Lower leg skin (tissue), 3 donors: ENCODE measurements around the gene CALD1.

Experiments
- CTCF ChIP-seq, 3 donors: fragments of 450-650 bp; IDR thresholded peaks; one replicate each; pipeline ENCODE4 v1.5.1; 2016; ENCODE audit warnings: antibody characterized with exemption in 3 of 3, mild to moderate bottlenecking in 3 of 3, moderate library complexity in 2 of 3
- POLR2A ChIP-seq, 2 donors: fragments of 450-650 bp; IDR thresholded peaks; one replicate each; pipeline ENCODE4 v1.6.1; 2016 to 2017; ENCODE audit warnings: antibody characterized with exemption in 2 of 2, mild to moderate bottlenecking in 1 of 2, moderate library complexity in 1 of 2

GRCh38 chr7:134802762-134803161 lies 23.3 kb downstream of the CALD1 start:
- TF ChIP-seq CTCF (IDR thresholded peaks at IDR 0.05) (no peak), POLR2A (IDR thresholded peaks at IDR 0.05) (no peak)
